Erythroblast (primary cell): ENCODE measurements around the gene TOR4A.
A peak's percentile ranks its signal among the peaks of the same experiment; 100 is the strongest.

Source experiments
- DNase-seq, 2 experiments: peaks; one replicate each; lab custom pipeline; 2025; lab: John Stamatoyannopoulos, UW
- GATA1 ChIP-seq: IDR thresholded peaks from 2 replicates; pipeline ENCODE4 v1.6.1; 2011; ENCODE audit warnings: low read depth, mild to moderate bottlenecking, control low read depth, low read length, moderate library complexity
- POLR2A ChIP-seq: IDR thresholded peaks from 2 replicates; pipeline ENCODE4 v1.6.1; 2011; ENCODE audit warnings: mild to moderate bottlenecking, low read length

The TOR4A gene

GRCh38 chr9:137278721-137279711 lies 1.5 kb downstream of the TOR4A start:
- TF ChIP-seq GATA1, result no peak
- TF ChIP-seq POLR2A, result no peak
- peak in 1 of 2 experiments; percentile 50 for DNase-seq

- TF ChIP-seq GATA1 (no peak), POLR2A (no peak)
- DNase-seq, result no peak
Measured at GRCh38 chr9:137279741-137280473, 2.4 kb downstream of the TOR4A start.

GRCh38 chr9:137280474-137281344 lies 3.2 kb downstream of the TOR4A start:
- peak; percentile 41 to 42 for DNase-seq
- no peak for TF ChIP-seq GATA1
- no peak for TF ChIP-seq POLR2A

GRCh38 chr9:137281345-137282116 lies 4.0 kb downstream of the TOR4A start:
- TF ChIP-seq POLR2A (no peak), GATA1 (no peak)
- DNase-seq, result no peak

- DNase-seq, result peak; percentile 53 to 67
- TF ChIP-seq POLR2A, result no peak
- TF ChIP-seq GATA1, result no peak
Measured at GRCh38 chr9:137286975-137287383, 9.5 kb downstream of the TOR4A start.

- no peak for DNase-seq
- TF ChIP-seq POLR2A (no peak), GATA1 (no peak)
Measured at GRCh38 chr9:137293094-137293481, 15.6 kb downstream of the TOR4A start.

- TF ChIP-seq GATA1 (no peak), POLR2A (no peak)
- DNase-seq, result no peak
Measured at GRCh38 chr9:137293482-137294090, 16.1 kb downstream of the TOR4A start.

GRCh38 chr9:137294091-137294680 lies 16.7 kb downstream of the TOR4A start:
- TF ChIP-seq POLR2A, result no peak
- no peak for TF ChIP-seq GATA1
- DNase-seq, result peak; percentile 40 to 57

GRCh38 chr9:137294681-137295237 lies 17.2 kb downstream of the TOR4A start:
- peak; percentile 40 to 55 for DNase-seq
- TF ChIP-seq GATA1 (no peak), POLR2A (no peak)

GRCh38 chr9:137295238-137295811 lies 17.8 kb downstream of the TOR4A start:
- DNase-seq, result peak; percentile 55 to 61
- no peak for TF ChIP-seq POLR2A
- no peak for TF ChIP-seq GATA1

- TF ChIP-seq GATA1, result no peak
- TF ChIP-seq POLR2A, result no peak
- no peak for DNase-seq
Measured at GRCh38 chr9:137295849-137296669, 18.5 kb downstream of the TOR4A start.
